ENCODE results near the gene FBXO45.
"Not testable (repeated sequence)": the region's sequence is repeated elsewhere in the genome, so short reads cannot be mapped to it uniquely, and the experiment has no call there.

The FBXO45 gene

GRCh38 chr3:196568246-196569002, at the start of gene FBXO45, which contains the start of gene WDR53:
Gene FBXO45, plus strand, starts transcription at chr3:196568660. Its CDS starts 325 bp downstream, at chr3:196568985.
Gene WDR53, minus strand, starts transcription at chr3:196568554. Its CDS starts 7,079 bp downstream, at chr3:196561475.
- no peak for FAIRE-seq

- FAIRE-seq: no peak
These were observed 49.3 kb upstream of the FBXO45 start for GRCh38 chr3:196518966-196519717.

DNA sequence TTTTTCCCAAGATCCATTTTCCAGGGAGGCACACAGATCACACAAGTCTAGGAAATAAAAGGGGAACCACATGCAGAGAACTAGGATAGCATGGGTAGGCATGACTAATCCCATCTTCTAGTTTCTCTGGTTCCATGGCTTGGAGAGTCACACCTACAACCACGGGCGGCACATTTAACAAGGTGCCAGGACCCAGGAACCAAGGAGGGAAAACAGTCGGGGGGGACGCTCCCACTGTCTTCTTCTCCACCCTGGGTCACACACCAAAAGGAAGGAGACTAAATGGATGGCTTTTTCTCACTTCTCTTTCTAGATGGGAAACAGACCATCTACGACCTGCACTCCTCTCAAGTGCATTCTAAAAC, 48.8 kb upstream of the FBXO45 start:
- FAIRE-seq: no peak

DNA sequence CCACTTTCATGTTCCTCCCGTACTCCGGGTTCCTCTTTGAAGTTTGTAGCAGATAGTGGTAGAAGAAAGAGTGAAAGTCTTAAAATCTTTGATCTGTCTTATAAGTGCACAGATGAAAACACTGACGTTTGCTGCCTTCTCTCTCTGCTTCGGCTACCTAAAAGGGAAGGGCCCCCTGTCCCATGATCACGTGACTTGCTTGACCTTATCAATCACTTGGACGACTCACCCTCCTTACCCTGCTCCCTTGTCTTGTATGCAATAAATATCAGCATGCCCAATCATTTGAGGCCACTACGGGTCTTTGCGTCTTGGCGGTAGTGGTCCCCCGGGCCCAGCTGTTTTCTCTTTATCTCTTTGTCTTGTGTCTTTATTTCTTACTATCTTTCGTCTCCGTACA, 47.2 kb upstream of the FBXO45 start:
- FAIRE-seq: not testable (repeated sequence)

DNA sequence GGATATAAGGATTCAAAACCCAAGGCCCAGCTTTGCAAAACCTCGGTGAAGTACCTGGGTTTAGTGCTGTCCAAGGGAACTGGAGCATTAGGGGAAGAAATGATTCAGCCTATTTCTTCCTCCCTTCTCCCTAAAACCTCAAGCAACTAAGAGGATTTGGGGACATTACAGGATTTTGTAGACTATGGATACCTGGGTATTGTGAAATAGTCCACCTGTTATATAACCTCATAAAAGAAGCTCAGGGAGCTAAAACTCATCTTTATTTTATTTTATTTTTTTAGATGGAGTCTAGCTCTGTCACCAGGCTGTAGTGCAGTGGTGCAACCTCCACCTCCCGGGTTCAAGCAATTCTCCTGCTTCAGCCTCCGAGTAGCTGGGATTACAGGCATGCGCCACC, 44.6 kb upstream of the FBXO45 start:
- FAIRE-seq: no peak

GRCh38 chr3:196524527-196524926, 43.9 kb upstream of the FBXO45 start:
- no peak for FAIRE-seq

DNA sequence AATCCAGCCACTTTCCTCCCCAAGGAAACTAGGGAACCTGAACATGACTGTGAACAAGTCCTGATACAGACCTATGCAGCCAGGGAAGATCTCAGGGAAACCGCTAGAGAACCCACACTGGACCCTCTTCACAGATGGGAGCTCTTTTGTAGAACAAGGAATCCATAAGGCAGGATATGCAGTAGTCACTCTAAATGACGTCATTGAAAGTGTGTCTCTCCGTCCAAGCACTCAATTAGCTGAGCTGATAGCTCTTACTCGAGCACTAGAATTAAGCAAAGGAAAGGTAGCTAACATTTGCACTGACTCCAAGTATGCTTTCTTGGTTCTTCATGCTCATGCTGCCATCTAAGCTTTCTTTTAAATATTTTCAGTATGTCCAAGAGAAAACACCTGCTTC, 43.3 kb upstream of the FBXO45 start:
- no peak for FAIRE-seq

DNA sequence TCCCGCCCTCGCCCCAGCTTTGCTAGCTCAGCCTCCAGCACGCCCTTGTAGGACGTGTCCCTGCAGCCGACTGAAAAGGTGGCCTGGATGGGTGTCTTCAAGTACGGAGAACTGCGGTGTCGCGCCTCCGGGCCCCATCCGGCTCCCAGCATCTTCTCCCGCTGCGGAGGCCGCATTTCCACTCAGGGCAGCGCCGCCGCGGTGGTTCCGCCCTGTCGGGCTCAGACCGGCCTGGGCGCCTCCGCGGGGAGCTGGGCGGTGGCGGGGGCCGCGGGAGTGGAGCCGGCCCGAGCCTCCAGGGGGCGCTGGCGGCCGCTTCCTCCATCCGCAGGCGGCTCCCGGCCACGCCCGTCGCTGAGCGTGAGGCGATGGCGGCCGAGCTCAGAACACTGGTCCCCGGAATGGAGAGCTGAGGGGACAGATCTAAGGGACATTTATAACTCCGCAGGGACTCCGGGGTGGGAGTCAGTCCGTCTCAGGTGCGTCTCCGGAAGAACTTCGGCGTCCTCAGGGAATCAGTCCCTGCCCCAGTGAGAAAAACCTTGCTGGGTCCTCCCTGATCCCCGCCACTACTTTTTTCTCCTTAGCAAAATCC, 39.7 kb upstream of the FBXO45 start:
- no peak for FAIRE-seq

GRCh38 chr3:196531418-196531817, 37.0 kb upstream of the FBXO45 start:
- FAIRE-seq: no peak

- FAIRE-seq: no peak
These were observed 35.2 kb upstream of the FBXO45 start for GRCh38 chr3:196533260-196533681.

GRCh38 chr3:196537319-196537984, 31.0 kb upstream of the FBXO45 start:
- FAIRE-seq: no peak

DNA sequence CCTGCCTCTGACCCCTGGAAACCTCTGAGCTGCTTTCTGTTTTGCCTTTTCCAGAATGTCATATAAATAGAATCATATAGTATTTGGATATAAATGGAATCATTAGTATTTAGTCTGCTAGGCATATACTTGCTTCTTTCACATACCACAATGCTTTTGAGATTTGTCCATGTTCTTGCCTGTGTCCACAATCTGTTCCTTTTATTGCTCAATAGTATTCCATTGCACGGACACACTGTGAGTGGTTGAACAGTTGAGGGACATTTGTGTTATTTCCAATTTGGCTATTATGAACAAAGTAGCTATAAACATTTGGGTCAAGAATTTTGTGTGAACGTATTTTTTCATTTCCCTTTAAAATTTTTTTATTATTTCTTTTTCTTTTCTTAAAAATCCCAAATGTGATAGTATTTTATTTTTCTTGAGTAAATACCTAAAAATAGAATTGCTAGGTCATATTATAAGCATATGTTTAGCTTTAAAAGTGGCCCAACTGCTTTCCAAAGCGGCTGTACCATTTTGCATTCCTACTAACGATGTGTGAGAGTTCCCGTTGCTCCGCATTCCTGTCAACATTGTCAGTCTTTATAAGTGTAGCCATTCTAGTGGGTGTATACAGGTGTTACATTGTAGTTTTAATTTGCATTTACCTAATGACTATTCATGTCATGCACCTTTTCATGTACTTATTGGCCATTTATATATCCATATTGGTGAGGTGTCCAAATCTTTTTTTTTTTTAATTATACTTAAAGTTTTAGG, 26.6 kb upstream of the FBXO45 start:
- FAIRE-seq: no peak

DNA sequence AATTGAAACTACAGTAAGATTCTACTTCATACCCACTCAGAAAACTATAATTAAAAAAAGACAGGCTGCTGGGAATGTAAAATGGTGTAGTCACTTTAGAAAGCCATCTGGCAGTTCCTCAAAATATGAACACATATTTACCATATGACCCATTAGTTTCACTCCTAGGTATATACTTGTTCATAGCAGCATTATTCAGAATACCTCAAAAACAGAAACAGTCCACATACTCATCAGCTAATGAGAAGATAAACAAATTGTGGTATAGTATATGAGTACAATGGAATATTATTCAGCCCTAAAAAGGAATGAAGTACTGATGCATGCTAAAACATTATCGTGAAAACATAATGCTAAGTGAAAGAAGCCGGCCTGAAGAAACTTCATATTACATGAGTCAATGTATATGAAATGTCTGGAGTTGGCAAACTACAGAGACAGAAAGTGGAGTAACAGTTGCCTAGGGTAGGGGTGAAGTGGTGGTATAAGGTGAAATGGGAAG, 23.9 kb upstream of the FBXO45 start:
- no peak for FAIRE-seq

- FAIRE-seq: no peak
These were observed 21.9 kb upstream of the FBXO45 start for GRCh38 chr3:196546537-196546936.

DNA sequence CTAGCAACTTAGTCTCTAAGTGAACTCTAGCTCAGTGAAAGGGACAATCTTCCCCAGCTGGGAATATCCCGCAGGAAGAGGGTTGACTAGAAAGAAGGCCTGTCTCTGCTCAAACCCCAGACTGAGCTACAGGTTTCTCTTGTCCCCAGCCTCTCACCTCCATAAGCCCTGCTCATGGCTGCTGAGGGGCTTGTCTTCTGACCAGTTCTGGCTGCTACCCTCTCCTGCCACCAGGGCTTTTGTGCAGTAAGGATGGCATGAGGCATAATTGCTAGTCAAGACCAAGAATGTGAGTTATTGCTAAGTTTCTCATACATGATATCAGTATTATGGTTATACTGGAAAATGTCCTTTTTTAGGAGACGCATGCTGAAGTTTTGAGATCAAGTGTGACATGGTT, 21.4 kb upstream of the FBXO45 start:
- no peak for FAIRE-seq

DNA sequence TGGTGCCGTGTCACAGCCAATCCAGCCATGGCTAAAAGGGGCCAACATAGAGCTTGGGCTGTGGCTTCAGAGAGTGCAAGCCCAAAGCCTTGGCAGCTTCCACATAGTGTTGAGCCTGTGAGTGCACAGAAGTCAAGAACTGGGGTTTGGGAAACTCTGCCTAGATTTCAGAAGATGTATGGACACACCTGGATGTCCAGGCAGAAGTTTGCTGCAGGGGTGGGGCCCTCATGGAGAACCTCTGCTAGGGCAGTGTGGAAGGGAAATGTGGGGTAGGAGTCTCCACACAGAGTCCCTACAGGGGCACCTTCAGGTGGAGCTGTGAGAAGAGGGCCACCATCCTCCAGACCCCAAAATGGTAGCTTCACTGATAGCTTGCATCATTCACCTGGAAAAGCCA, 19.1 kb upstream of the FBXO45 start:
- FAIRE-seq: not testable (repeated sequence)

GRCh38 chr3:196550172-196550571, 18.3 kb upstream of the FBXO45 start:
- not testable (repeated sequence) for FAIRE-seq

GRCh38 chr3:196552253-196552652, 16.2 kb upstream of the FBXO45 start:
- peak; percentile 87 for FAIRE-seq

DNA sequence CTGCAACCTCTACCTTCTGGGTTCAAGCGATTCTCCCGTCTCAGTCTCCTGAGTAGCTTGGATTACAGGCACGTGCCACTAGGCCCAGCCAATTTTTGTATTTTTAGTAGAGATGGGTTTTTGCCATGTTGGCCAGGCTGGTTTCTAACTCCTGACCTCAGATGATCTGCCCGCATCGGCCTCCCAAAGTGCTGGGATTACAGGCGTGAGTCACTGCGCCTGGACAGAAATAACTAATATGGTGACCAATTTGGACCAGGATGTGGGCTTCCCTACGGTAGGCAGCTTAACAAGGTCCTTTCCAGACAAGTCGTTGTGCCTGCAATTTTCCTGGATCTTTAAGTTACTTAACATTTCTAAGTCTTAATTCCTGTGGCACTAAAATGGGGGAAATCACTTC, 14.9 kb upstream of the FBXO45 start:
- FAIRE-seq: no peak

- no peak for FAIRE-seq
These were observed 14.3 kb upstream of the FBXO45 start for GRCh38 chr3:196554205-196554604.

GRCh38 chr3:196555295-196555694, 13.2 kb upstream of the FBXO45 start:
- FAIRE-seq: no peak

- FAIRE-seq: no peak
These were observed 11.2 kb upstream of the FBXO45 start for GRCh38 chr3:196557236-196557635.
